H54 (cell line): ENCODE measurements around the gene BAD.

Source experiments
- DNase-seq: peaks from one replicate; pipeline ENCODE4 v3.0.0; 2011; ENCODE audit warnings: low spot score, mixed read lengths; ENCODE audit not compliant: insufficient read length
- FAIRE-seq: peaks from 3 replicates; lab custom pipeline; 2011; peaks lifted over from hg19 to GRCh38; lab: Jason Lieb, UNC
- POLR2A ChIP-seq: IDR thresholded peaks from 2 replicates; pipeline ENCODE4 v1.6.1; 2011; ENCODE audit warnings: low read depth, mild to moderate bottlenecking, low read length

The BAD gene

GRCh38 chr11:64285885-64286800 lies 1.7 kb upstream of the BAD start:
- DNase-seq, result no peak
- FAIRE-seq, result no peak
- TF ChIP-seq POLR2A, result no peak

GRCh38 chr11:64284962-64285884 lies 758 bp upstream of the BAD start, which contains the start of gene GPR137:
GPR137 (plus strand) TSS chr11:64285848; CDS start chr11:64286525, 677 bp downstream.
- no peak for FAIRE-seq
- peak; percentile 87 for DNase-seq
- TF ChIP-seq POLR2A, result peak; percentile 55

GRCh38 chr11:64283092-64283491 lies 1.4 kb downstream of the BAD start:
- FAIRE-seq, result no peak

GRCh38 chr11:64281957-64282770 lies 2.3 kb downstream of the BAD start:
- FAIRE-seq, result no peak

More at GRCh38 chr11:64283092-64283491, 1.4 kb downstream of the BAD start:
- no peak for DNase-seq
- TF ChIP-seq POLR2A, result no peak

GRCh38 chr11:64278576-64279190 lies 5.8 kb downstream of the BAD start:
- FAIRE-seq (no peak), DNase-seq (no peak)
- TF ChIP-seq POLR2A, result no peak

More at GRCh38 chr11:64281957-64282770, 2.3 kb downstream of the BAD start:
- no peak for TF ChIP-seq POLR2A
- no peak for DNase-seq

- TF ChIP-seq POLR2A, result peak; percentile 28; the same call in 1 of the 2 replicates
- peak; percentile 41 for FAIRE-seq
Observed at GRCh38 chr11:64276653-64277431, 7.6 kb downstream of the BAD start.

GRCh38 chr11:64275841-64276240 lies 8.6 kb downstream of the BAD start:
- FAIRE-seq, result no peak
- TF ChIP-seq POLR2A, result no peak
- DNase-seq, result no peak

More at GRCh38 chr11:64276653-64277431, 7.6 kb downstream of the BAD start:
- peak; percentile 91 for DNase-seq

GRCh38 chr11:64275031-64275800 lies 9.2 kb downstream of the BAD start:
- DNase-seq (no peak), FAIRE-seq (no peak)
- no peak for TF ChIP-seq POLR2A

GRCh38 chr11:64269540-64270220 lies 14.8 kb downstream of the BAD start:
- FAIRE-seq (no peak), DNase-seq (peak; percentile 84)
- 0 out of 2 replicates have a peak, but pooled peaks have one; percentile 27 for TF ChIP-seq POLR2A

- DNase-seq (no peak), FAIRE-seq (no peak)
- TF ChIP-seq POLR2A, result peak; percentile 30
Observed at GRCh38 chr11:64268893-64269539, 15.4 kb downstream of the BAD start.
